GM12865 (cell line): ENCODE data around the gene SIL1.
"Not testable (repeated sequence)": the region's sequence is repeated elsewhere in the genome, so short reads cannot be mapped to it uniquely, and the experiment has no call there.

Experiments
- DNase-seq: peaks from one replicate; pipeline ENCODE4 v3.0.0; 2010; ENCODE audit warnings: low read depth
- H3K4me3 ChIP-seq: 2 replicates; pipeline ENCODE4 v1.5.1; 2011; ENCODE audit warnings: mild to moderate bottlenecking, low read depth, low read length, control low read depth
- TF ChIP-seq, protein P1 (sequence below): IDR thresholded peaks from 2 replicates; pipeline ENCODE4 v1.5.1; 2011; ENCODE audit warnings: low read length, control low read depth, low read depth, inconsistent platforms; ENCODE audit not compliant: insufficient read depth; ENCODE audit errors: missing control alignments

The SIL1 gene

GRCh38 chr5:139204196-139204595 lies 6.0 kb upstream of the SIL1 start:
- no peak for DNase-seq
- TF ChIP-seq, protein P1, sequence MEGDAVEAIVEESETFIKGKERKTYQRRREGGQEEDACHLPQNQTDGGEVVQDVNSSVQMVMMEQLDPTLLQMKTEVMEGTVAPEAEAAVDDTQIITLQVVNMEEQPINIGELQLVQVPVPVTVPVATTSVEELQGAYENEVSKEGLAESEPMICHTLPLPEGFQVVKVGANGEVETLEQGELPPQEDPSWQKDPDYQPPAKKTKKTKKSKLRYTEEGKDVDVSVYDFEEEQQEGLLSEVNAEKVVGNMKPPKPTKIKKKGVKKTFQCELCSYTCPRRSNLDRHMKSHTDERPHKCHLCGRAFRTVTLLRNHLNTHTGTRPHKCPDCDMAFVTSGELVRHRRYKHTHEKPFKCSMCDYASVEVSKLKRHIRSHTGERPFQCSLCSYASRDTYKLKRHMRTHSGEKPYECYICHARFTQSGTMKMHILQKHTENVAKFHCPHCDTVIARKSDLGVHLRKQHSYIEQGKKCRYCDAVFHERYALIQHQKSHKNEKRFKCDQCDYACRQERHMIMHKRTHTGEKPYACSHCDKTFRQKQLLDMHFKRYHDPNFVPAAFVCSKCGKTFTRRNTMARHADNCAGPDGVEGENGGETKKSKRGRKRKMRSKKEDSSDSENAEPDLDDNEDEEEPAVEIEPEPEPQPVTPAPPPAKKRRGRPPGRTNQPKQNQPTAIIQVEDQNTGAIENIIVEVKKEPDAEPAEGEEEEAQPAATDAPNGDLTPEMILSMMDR = no peak
- no peak overlapping the region for H3K4me3 ChIP-seq

DNA sequence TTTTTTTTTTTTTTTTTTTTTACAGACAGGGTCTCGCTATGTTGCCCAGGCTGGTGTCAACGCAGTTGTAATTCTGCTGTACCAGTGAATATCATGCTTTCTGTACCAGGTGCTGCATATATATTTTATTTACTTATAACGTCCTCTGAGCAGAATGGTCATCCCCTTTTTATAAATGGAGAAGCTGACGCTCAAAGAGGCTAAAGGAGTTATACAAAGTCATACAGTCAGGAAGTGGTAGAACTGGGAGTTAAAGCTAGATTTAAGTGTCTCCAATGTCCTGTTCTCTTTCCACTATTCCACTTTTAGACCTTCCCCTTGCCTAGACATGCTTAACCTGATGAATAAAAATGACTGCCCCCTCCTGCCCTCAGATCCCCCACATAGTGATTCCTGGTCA lies 1.2 kb upstream of the SIL1 start:
- TF ChIP-seq, protein P1 = no peak
- no peak overlapping the region for H3K4me3 ChIP-seq
- DNase-seq = no peak

- peak overlapping the region; percentile 92; the same call in 1 of the 2 replicates for H3K4me3 ChIP-seq
- TF ChIP-seq, protein P1 = no peak
- no peak for DNase-seq
Observed at GRCh38 chr5:139196296-139196956, 1.7 kb downstream of the SIL1 start.

- H3K4me3 ChIP-seq = no peak overlapping the region
- TF ChIP-seq, protein P1 = no peak
- DNase-seq = no peak
Observed at GRCh38 chr5:139194486-139194885, 3.7 kb downstream of the SIL1 start.

DNA sequence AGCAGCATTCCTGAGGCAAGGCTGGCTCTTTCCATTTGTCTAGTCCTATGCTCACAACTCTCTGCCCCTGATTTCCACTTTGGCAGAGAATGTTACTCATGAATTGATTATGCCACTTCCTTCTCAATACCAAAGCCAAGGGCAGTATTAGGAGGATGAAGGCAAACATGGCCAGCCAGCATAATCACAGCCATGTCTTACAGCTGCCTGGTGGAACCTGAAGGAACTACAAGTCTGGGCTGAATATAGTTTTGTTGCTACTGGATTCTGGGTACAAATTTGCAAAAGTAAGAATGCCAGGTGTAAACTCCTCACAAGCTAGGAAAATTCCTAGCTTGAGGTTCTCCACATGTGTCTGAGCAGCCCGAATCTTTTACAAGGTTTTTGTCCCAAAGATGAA lies 4.2 kb downstream of the SIL1 start:
- H3K4me3 ChIP-seq = no peak overlapping the region
- TF ChIP-seq, protein P1 = peak; percentile 40
- DNase-seq = peak; percentile 42

GRCh38 chr5:139192906-139193305 lies 5.3 kb downstream of the SIL1 start:
- not testable (repeated sequence) for H3K4me3 ChIP-seq

DNA sequence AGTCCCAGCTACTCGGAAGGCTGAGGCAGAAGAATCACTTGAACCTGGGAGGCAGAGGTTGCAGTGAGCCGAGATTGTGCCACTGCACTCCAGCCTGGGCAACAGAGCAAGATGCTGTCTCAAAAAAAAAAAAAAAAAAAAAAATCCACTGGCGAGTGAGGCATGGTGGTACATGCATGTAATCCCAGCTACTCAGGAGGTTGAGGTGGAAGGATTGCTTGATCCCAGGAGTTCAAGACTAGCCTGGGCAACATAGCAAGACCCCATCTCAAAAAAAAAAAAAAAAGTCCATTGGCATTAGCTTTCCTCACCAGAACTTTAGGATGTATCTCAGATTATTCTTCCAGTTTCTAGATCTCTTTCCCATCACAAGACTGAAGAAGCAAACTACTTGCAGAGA lies 6.2 kb downstream of the SIL1 start:
- not testable (repeated sequence) for DNase-seq, H3K4me3 ChIP-seq

More at GRCh38 chr5:139192906-139193305, 5.3 kb downstream of the SIL1 start:
- DNase-seq = not testable (repeated sequence)

- TF ChIP-seq, protein P1 = no peak
- no peak for DNase-seq
- H3K4me3 ChIP-seq = no peak overlapping the region
Observed at GRCh38 chr5:139190125-139190524, 8.0 kb downstream of the SIL1 start.
